Urinary bladder (tissue), 4 donors: ENCODE data around the gene PPP2R1A. TPM values are rescaled to one million over a fixed set of nuclear protein-coding genes. Genes with fewer than 3 reads are reported as not detected.
"Not testable (repeated sequence)": the region's sequence is repeated elsewhere in the genome, so short reads cannot be mapped to it uniquely, and the experiment has no call there.

ENCODE experiments used
- DNase-seq: peaks from one replicate; pipeline ENCODE4 v3.0.0-alpha.2; 2015; ENCODE audit errors: extremely low spot score
- H3K27ac ChIP-seq: one replicate; pipeline ENCODE4 v1.5.1; 2013; ENCODE audit warnings: low read depth, mild to moderate bottlenecking, moderate library complexity
- H3K36me3 ChIP-seq: one replicate; pipeline ENCODE4 v1.6.1; 2013; ENCODE audit warnings: mild to moderate bottlenecking, moderate library complexity; ENCODE audit not compliant: insufficient read depth
- H3K4me1 ChIP-seq: one replicate; pipeline ENCODE4 v1.6.1; 2013; ENCODE audit warnings: mild to moderate bottlenecking, moderate library complexity; ENCODE audit not compliant: insufficient read depth
- H3K4me3 ChIP-seq: one replicate; pipeline ENCODE4 v1.5.1; 2013; ENCODE audit warnings: low read depth, low read length
- WGBS: extraction: QIAGEN DNeasy Blood & Tissue Kit; methylation state at CpG from one replicate; pipeline ENCODE4 v1.1.7; 2013; 5-methylcytosine and 5-hydroxymethylcytosine counted together
- polyA plus RNA-seq: library from polyadenylated mRNA; stranded (reverse); fragments of 200-250 nt; gene quantifications from one replicate; pipeline ENCODE4 v1.2.3, GENCODE V29; 2013
- total RNA-seq: library from RNA; depleted of rRNA; stranded (reverse); fragments of >200 nt; gene quantifications from one replicate; pipeline ENCODE4 v1.2.3, GENCODE V29; 2014
- donor health status: healthy with polysubstance abuse.
- donor health status: healthy.

The PPP2R1A gene
- total and polyA plus RNA-seq, 2 donors: 93.6 to 182 TPM

- Histone ChIP-seq H3K4me1 (no peaks in the 10 kb centered on the region), H3K36me3 (no peaks in the 10 kb centered on the region), H3K4me3 (no peak overlapping the region), H3K27ac (no peak overlapping the region)
- 13% methylated on average over 8 of the region's 8 CpGs for WGBS
- DNase-seq: peak; percentile 47
Observed at GRCh38 chr19:52237771-52238400, 48.0 kb downstream of the PPP2R1A start.

GRCh38 chr19:52244021-52244420, 54.2 kb downstream of the PPP2R1A start:
- 79% methylated on average over 12 of the region's 12 CpGs for WGBS
- no peak for DNase-seq
- peaks cover 1% of the 10 kb centered on the region for H3K36me3 ChIP-seq
- H3K4me1 ChIP-seq: no peaks in the 10 kb centered on the region
- no peak overlapping the region for H3K4me3 ChIP-seq
- H3K27ac ChIP-seq: no peak overlapping the region

GRCh38 chr19:52248241-52248640, 58.4 kb downstream of the PPP2R1A start:
- peaks cover 1% of the 10 kb centered on the region for H3K36me3 ChIP-seq
- WGBS: 9% methylated on average over 6 of the region's 6 CpGs
- H3K4me3 ChIP-seq: no peak overlapping the region
- H3K27ac ChIP-seq: no peak overlapping the region
- no peak for DNase-seq
- no peaks in the 10 kb centered on the region for H3K4me1 ChIP-seq

GRCh38 chr19:52258426-52258825, 68.6 kb downstream of the PPP2R1A start:
- no peak overlapping the region for H3K4me3 ChIP-seq
- DNase-seq: no peak
- 94% methylated on average over 5 of the region's 5 CpGs for WGBS
- H3K27ac ChIP-seq: no peak overlapping the region
- no peaks in the 10 kb centered on the region for H3K36me3 ChIP-seq
- no peaks in the 10 kb centered on the region for H3K4me1 ChIP-seq

GRCh38 chr19:52265556-52265955, 75.7 kb downstream of the PPP2R1A start:
- H3K4me1 ChIP-seq, DNase-seq, H3K4me3 ChIP-seq, H3K27ac ChIP-seq, H3K36me3 ChIP-seq: not testable (repeated sequence)
- 90% methylated on average over 6 of the region's 6 CpGs for WGBS

GRCh38 chr19:52269338-52270261, 79.7 kb downstream of the PPP2R1A start, which contains the start of gene ZNF766:
Gene ZNF766, plus strand, starts transcription at chr19:52269587. Its CDS starts 27 bp downstream, at chr19:52269614.
- Histone ChIP-seq H3K4me3 (peak within 1 kb of the TSS; percentile 75), H3K36me3 (no peaks in the 10 kb centered on the region), H3K4me1 (peaks cover 6% of the 10 kb centered on the region), H3K27ac (peak within 1 kb of the TSS; percentile 96)
- DNase-seq: peak; percentile 86
- under 1% methylated on average over 70 of the region's 70 CpGs for WGBS

GRCh38 chr19:52270266-52270885, 80.5 kb downstream of the PPP2R1A start:
- no peaks in the 10 kb centered on the region for H3K36me3 ChIP-seq
- peaks cover 6% of the 10 kb centered on the region for H3K4me1 ChIP-seq
- peak overlapping the region; percentile 96 for H3K27ac ChIP-seq
- WGBS: 7% methylated on average over 11 of the region's 11 CpGs
- DNase-seq: no peak
- H3K4me3 ChIP-seq: peak overlapping the region; percentile 75

- no peak for DNase-seq
- 98% methylated on average over 2 of the region's 2 CpGs for WGBS
- peaks cover 6% of the 10 kb centered on the region for H3K4me1 ChIP-seq
- H3K4me3 ChIP-seq: no peak overlapping the region
- H3K27ac ChIP-seq: no peak overlapping the region
- no peaks in the 10 kb centered on the region for H3K36me3 ChIP-seq
Observed at GRCh38 chr19:52273301-52273700, 83.4 kb downstream of the PPP2R1A start.

GRCh38 chr19:52274191-52274590, 84.3 kb downstream of the PPP2R1A start:
- DNase-seq: no peak
- Histone ChIP-seq H3K27ac (no peak overlapping the region), H3K4me3 (no peak overlapping the region), H3K4me1 (peaks cover 3% of the 10 kb centered on the region), H3K36me3 (no peaks in the 10 kb centered on the region)
- WGBS: 97% methylated on average over 5 of the region's 5 CpGs

- no peak overlapping the region for H3K27ac ChIP-seq
- no peaks in the 10 kb centered on the region for H3K36me3 ChIP-seq
- peaks cover 3% of the 10 kb centered on the region for H3K4me1 ChIP-seq
- no peak for DNase-seq
- WGBS: 94% methylated on average over 5 of the region's 5 CpGs
- H3K4me3 ChIP-seq: no peak overlapping the region
Observed at GRCh38 chr19:52275988-52276387, 86.1 kb downstream of the PPP2R1A start.

- peaks cover 2% of the 10 kb centered on the region for H3K36me3 ChIP-seq
- H3K4me1 ChIP-seq: peaks cover 3% of the 10 kb centered on the region
- H3K4me3 ChIP-seq: no peak overlapping the region
- WGBS: 93% methylated on average over 6 of the region's 6 CpGs
- DNase-seq: no peak
- H3K27ac ChIP-seq: no peak overlapping the region
Observed at GRCh38 chr19:52277471-52277870, 87.6 kb downstream of the PPP2R1A start.
